Mesendoderm (in vitro differentiated cells): ENCODE results near the gene ZNF317. TPM values are rescaled to one million over a fixed set of nuclear protein-coding genes. Genes with fewer than 3 reads are reported as not detected.

Experiments
- DNase-seq: peaks from one replicate; pipeline ENCODE4 v3.0.0; 2013
- H2AK5ac ChIP-seq: 2 replicates; pipeline ENCODE4 v1.6.1; 2013; ENCODE audit warnings: low read length, inconsistent platforms
- H2BK120ac ChIP-seq: 2 replicates; pipeline ENCODE4 v1.6.1; 2013; ENCODE audit warnings: low read depth, mild to moderate bottlenecking, low read length, moderate library complexity, mixed read lengths
- H2BK15ac ChIP-seq: replicated peaks from 2 replicates; pipeline ENCODE4 v1.6.1; 2013; ENCODE audit warnings: low read depth, mild to moderate bottlenecking, moderate library complexity
- H2BK5ac ChIP-seq: 2 replicates; pipeline ENCODE4 v1.6.1; 2013; ENCODE audit warnings: low read length, inconsistent platforms
- H3K18ac ChIP-seq: 2 replicates; pipeline ENCODE4 v1.6.1; 2013; ENCODE audit warnings: mild to moderate bottlenecking, low read length, mixed read lengths
- H3K23ac ChIP-seq: one replicate; pipeline ENCODE4 v1.6.1; 2013; ENCODE audit warnings: low read length
- H3K27ac ChIP-seq: 2 replicates; pipeline ENCODE4 v1.5.1; 2013; ENCODE audit warnings: low read depth, mild to moderate bottlenecking, inconsistent platforms, low read length, moderate library complexity
- H3K27me3 ChIP-seq: 2 replicates; pipeline ENCODE4 v1.6.1; 2013; ENCODE audit warnings: low read length, control low read depth, mild to moderate bottlenecking, inconsistent platforms; ENCODE audit not compliant: insufficient read depth, poor library complexity
- H3K36me3 ChIP-seq: 2 replicates; pipeline ENCODE4 v1.6.1; 2013; ENCODE audit warnings: low read length, inconsistent platforms; ENCODE audit not compliant: control insufficient read depth, insufficient read depth
- H3K4ac ChIP-seq: one replicate; pipeline ENCODE4 v1.6.1; 2013; ENCODE audit warnings: low read depth, mild to moderate bottlenecking, low read length, moderate library complexity
- H3K4me1 ChIP-seq: 2 replicates; pipeline ENCODE4 v1.6.1; 2013; ENCODE audit warnings: low read depth, low read length, inconsistent platforms; ENCODE audit not compliant: control insufficient read depth
- H3K4me2 ChIP-seq: 2 replicates; pipeline ENCODE4 v1.6.1; 2013; ENCODE audit warnings: low read length
- H3K4me3 ChIP-seq: 2 replicates; pipeline ENCODE4 v1.5.1; 2013; ENCODE audit warnings: mild to moderate bottlenecking, low read length
- H3K56ac ChIP-seq: one replicate; pipeline ENCODE4 v1.6.1; 2013; ENCODE audit warnings: low read length
- H3K79me1 ChIP-seq: 2 replicates; pipeline ENCODE4 v1.6.1; 2013; ENCODE audit warnings: low read length, inconsistent platforms
- H3K79me2 ChIP-seq: 2 replicates; pipeline ENCODE4 v1.6.1; 2013; ENCODE audit warnings: mild to moderate bottlenecking, low read length; ENCODE audit not compliant: control insufficient read depth, insufficient read depth
- H3K9ac ChIP-seq: 2 replicates; pipeline ENCODE4 v1.6.1; 2013; ENCODE audit warnings: low read length, inconsistent platforms
- H4K5ac ChIP-seq: one replicate; pipeline ENCODE4 v1.6.1; 2013; ENCODE audit warnings: low read length
- H4K8ac ChIP-seq: one replicate; pipeline ENCODE4 v1.6.1; 2013; ENCODE audit warnings: low read depth, mild to moderate bottlenecking, control low read depth, low read length, moderate library complexity
- WGBS: extraction: QIAGEN DNeasy Blood & Tissue Kit; methylation state at CpG from one replicate; pipeline ENCODE4 v1.1.7; 2013; ENCODE audit warnings: low lambda C conversion rate, missing lambda C conversion rate; ENCODE audit not compliant: insufficient coverage; ENCODE audit errors: extremely low coverage; 5-methylcytosine and 5-hydroxymethylcytosine counted together
- polyA plus RNA-seq, 2 experiments: library from polyadenylated mRNA; stranded (reverse); fragments of 200-250 nt; gene quantifications; one replicate each; pipeline ENCODE4 v1.2.3, GENCODE V29; 2013

Gene ZNF317
- 41.7 TPM for polyA plus RNA-seq (2013, experiment 1 of 2)
- polyA plus RNA-seq (2013, experiment 2 of 2), result 40.9 TPM

DNA sequence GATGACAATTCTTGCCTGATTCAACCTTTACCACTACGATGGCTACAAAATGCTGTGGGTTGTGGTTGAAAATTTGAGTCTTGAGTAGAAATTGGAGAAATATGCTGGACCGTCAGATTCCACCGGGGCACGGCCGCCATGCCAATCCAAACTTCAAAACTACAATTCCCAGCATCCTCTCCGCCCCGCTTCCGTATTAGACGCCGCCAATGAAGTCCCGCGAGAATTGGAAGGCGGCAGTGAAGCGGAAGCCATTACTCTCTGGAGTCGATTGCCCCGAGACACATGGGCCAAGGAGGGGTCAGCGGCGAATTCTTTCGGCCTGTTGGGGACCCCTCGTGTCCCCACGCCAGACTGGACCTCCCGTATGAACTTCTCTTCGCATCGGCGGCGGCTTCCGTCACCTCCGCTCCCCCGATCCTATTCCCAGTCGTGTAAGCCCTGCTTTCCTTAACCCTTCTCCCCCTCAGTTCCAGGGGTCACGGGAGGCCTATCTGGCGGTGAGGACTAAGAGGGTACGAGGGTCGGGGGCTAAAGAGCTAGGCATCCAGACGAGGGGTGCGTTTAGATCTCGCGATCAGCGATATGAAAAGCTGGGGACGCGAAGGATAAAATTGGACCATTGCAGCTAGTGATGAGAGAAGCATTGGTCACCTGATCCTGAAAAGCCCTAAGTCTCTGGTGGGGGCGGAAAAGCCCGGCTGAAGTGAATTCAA is at the start of gene ZNF317:
Gene ZNF317, plus strand, starts transcription at position 239 of the 716 bp plus-strand sequence. CDS start 15,620 bp downstream, outside the sequence.
- H3K27ac ChIP-seq, result no peak within 1 kb of the TSS

DNA sequence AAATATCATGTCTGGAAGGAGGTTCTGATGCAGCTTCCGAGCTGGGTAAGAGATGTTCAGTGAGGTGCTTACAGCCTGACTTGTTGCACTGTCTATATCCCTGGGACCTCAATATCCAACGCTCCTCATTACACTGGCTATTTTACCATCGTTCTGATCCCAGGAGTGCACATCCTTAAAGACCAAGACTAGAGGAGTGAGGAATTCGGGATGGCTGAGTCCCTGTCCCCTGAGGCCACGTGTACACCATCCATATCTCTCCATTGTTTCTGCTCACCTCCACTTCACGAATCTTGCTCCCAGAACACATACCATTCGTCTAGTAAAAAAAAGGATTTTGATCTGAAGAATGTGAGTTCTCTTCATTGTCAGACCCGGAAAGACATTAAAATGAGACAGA is 32.8 kb upstream of the ZNF317 start, which contains the start of gene OR7G2:
Gene OR7G2, minus strand, starts transcription at position 101 of the 400 bp plus-strand sequence. CDS start 4,232 bp downstream, outside the sequence.
- Histone ChIP-seq H3K4ac (no peak within 1 kb of the TSS), H3K79me2 (no peaks in the 10 kb centered on the region), H3K9ac (no peak within 1 kb of the TSS), H3K27me3 (no peaks in the 10 kb centered on the region), H3K4me1 (no peaks in the 10 kb centered on the region), H2AK5ac (no peak within 1 kb of the TSS), H3K36me3 (no peaks in the 10 kb centered on the region), H3K79me1 (no peaks in the 10 kb centered on the region), H3K23ac (no peak within 1 kb of the TSS), H2BK15ac (no peak within 1 kb of the TSS), H3K56ac (no peak within 1 kb of the TSS), H3K4me3 (no peak within 1 kb of the TSS), H2BK5ac (no peak within 1 kb of the TSS), H3K18ac (no peak within 1 kb of the TSS), H4K5ac (no peak within 1 kb of the TSS), H3K27ac (no peak within 1 kb of the TSS), H4K8ac (no peak within 1 kb of the TSS), H3K4me2 (no peak within 1 kb of the TSS), H2BK120ac (no peak within 1 kb of the TSS)
- no CpG with 5 or more reads among the region's 8 CpGs for WGBS
- no peak for DNase-seq

More for the DNA sequence above, at the start of gene ZNF317:
- Histone ChIP-seq H3K4me1 (peaks cover 3% of the 10 kb centered on the region), H4K8ac (no peak within 1 kb of the TSS), H3K23ac (no peak within 1 kb of the TSS), H3K27me3 (no peaks in the 10 kb centered on the region), H2BK120ac (no peak within 1 kb of the TSS), H2BK5ac (peak within 1 kb of the TSS; percentile 72), H3K79me2 (peaks cover 37% of the 10 kb centered on the region), H3K4me2 (peak within 1 kb of the TSS; percentile 99), H2AK5ac (no peak within 1 kb of the TSS), H3K18ac (peak within 1 kb of the TSS; percentile 20), H2BK15ac (no peak within 1 kb of the TSS), H3K56ac (peak within 1 kb of the TSS; percentile 99), H3K4me3 (peak within 1 kb of the TSS; percentile 99), H4K5ac (no peak within 1 kb of the TSS), H3K4ac (peak within 1 kb of the TSS; percentile 38), H3K36me3 (no peaks in the 10 kb centered on the region), H3K79me1 (no peaks in the 10 kb centered on the region), H3K9ac (peak within 1 kb of the TSS; percentile 88)
- no CpG with 5 or more reads among the region's 43 CpGs for WGBS
- DNase-seq, result peak; percentile 96

DNA sequence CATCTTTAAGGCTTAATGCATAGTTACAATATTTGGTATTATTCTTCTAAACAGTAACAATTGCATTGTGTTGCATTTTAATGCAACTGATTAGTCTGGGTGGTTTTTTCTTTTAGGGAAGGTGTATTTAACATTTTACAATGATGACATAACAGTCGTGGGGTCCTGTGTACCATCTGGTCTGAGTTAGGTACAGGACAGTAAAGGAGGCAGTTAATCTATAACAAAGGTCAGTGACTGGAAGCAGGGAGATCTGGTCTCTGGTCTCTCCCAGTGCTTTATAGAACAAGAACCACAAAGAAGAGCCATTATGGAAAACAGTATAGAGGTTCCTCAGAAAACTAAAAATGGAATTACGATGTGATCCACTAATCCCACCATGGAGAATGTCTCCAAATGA is 30.2 kb upstream of the ZNF317 start:
- Histone ChIP-seq H3K4me3 (no peak overlapping the region), H4K8ac (no peak overlapping the region), H3K18ac (no peak overlapping the region), H3K79me1 (no peaks in the 10 kb centered on the region), H3K27ac (no peak overlapping the region), H2BK15ac (no peak overlapping the region), H3K4me1 (no peaks in the 10 kb centered on the region), H2BK120ac (no peak overlapping the region), H3K23ac (no peak overlapping the region), H3K4ac (no peak overlapping the region), H3K4me2 (no peak overlapping the region), H3K36me3 (no peaks in the 10 kb centered on the region), H2BK5ac (no peak overlapping the region), H3K9ac (no peak overlapping the region), H3K56ac (no peak overlapping the region), H3K79me2 (no peaks in the 10 kb centered on the region), H4K5ac (no peak overlapping the region), H3K27me3 (no peaks in the 10 kb centered on the region), H2AK5ac (no peak overlapping the region)
- DNase-seq, result no peak
- no CpG with 5 or more reads among the region's 2 CpGs for WGBS

DNA sequence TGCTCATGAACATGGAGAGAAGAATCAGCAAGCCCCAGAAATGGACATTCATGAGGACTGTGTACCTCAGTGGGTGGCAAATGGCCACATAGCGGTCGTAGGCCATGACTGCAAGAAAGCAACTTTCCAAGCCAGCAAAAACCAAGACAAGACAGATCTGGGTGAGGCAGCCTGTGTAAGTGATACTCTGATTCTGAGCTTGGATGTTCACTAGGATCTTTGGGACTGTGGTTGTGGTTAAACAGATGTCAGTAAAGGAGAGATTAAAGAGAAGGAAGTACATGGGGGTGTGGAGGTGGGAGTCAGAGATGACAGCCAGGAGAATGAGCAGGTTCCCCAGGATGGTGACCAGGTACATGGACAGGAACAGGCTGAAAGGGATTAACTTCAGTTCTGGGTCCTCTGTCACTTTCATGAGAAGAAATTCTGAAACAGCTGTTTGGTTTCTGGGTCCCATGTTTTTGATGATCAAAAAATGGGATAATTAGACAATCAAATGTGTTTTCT is 24.8 kb upstream of the ZNF317 start, which contains the start of gene OR7G1:
Gene OR7G1, minus strand, starts transcription at position 457 of the 507 bp plus-strand sequence. Its CDS starts 0 bp downstream, at position 457.
- no peak within 1 kb of the TSS for H3K56ac ChIP-seq
- H3K4me2 ChIP-seq, result no peak within 1 kb of the TSS
- no peaks in the 10 kb centered on the region for H3K79me2 ChIP-seq
- H2AK5ac ChIP-seq, result no peak within 1 kb of the TSS
- H2BK15ac ChIP-seq, result no peak within 1 kb of the TSS
- H3K9ac ChIP-seq, result no peak within 1 kb of the TSS
- no peak within 1 kb of the TSS for H3K27ac ChIP-seq
- no peak within 1 kb of the TSS for H3K4me3 ChIP-seq
- no peak within 1 kb of the TSS for H2BK120ac ChIP-seq
- H3K4me1 ChIP-seq, result no peaks in the 10 kb centered on the region
- H3K79me1 ChIP-seq, result no peaks in the 10 kb centered on the region
- DNase-seq, result no peak
- no peak within 1 kb of the TSS for H4K5ac ChIP-seq
- no peak within 1 kb of the TSS for H4K8ac ChIP-seq
- no peak within 1 kb of the TSS for H3K4ac ChIP-seq
- no peaks in the 10 kb centered on the region for H3K36me3 ChIP-seq
- WGBS, result no CpG with 5 or more reads among the region's 2 CpGs
- H3K18ac ChIP-seq, result no peak within 1 kb of the TSS
- H3K27me3 ChIP-seq, result no peaks in the 10 kb centered on the region
- no peak within 1 kb of the TSS for H2BK5ac ChIP-seq
- no peak within 1 kb of the TSS for H3K23ac ChIP-seq

GRCh38 chr19:9116547-9116946 is 23.6 kb upstream of the ZNF317 start:
- H3K79me1 ChIP-seq, result no peaks in the 10 kb centered on the region
- no peak overlapping the region for H4K8ac ChIP-seq
- no peak overlapping the region for H3K4me2 ChIP-seq
- no peaks in the 10 kb centered on the region for H3K79me2 ChIP-seq
- DNase-seq, result no peak
- H3K4me3 ChIP-seq, result no peak overlapping the region
- H3K36me3 ChIP-seq, result no peaks in the 10 kb centered on the region
- H4K5ac ChIP-seq, result no peak overlapping the region
- no peak overlapping the region for H2BK15ac ChIP-seq
- H3K23ac ChIP-seq, result no peak overlapping the region
- no peaks in the 10 kb centered on the region for H3K4me1 ChIP-seq
- H2BK5ac ChIP-seq, result no peak overlapping the region
- no peak overlapping the region for H3K9ac ChIP-seq
- no peak overlapping the region for H3K18ac ChIP-seq
- no peak overlapping the region for H3K56ac ChIP-seq
- no peak overlapping the region for H2AK5ac ChIP-seq
- no peaks in the 10 kb centered on the region for H3K27me3 ChIP-seq
- no peak overlapping the region for H2BK120ac ChIP-seq
- H3K27ac ChIP-seq, result no peak overlapping the region
- WGBS, result no CpG with 5 or more reads among the region's 5 CpGs
- no peak overlapping the region for H3K4ac ChIP-seq
